HL-60 (cell line): ENCODE measurements around the gene KCTD5.

ENCODE experiments used
- CTCF ChIP-seq: IDR thresholded peaks from one replicate; pipeline ENCODE4 v1.5.1; 2011; ENCODE audit warnings: low read length, control low read depth, inconsistent platforms; ENCODE audit not compliant: insufficient read depth
- POLR2AphosphoS5 ChIP-seq: IDR thresholded peaks from 2 replicates; pipeline ENCODE4 v1.6.1; 2012; ENCODE audit warnings: low read depth
- SPI1 ChIP-seq: IDR thresholded peaks from 2 replicates; pipeline ENCODE4 v1.6.1; 2012; ENCODE audit warnings: low read depth, mild to moderate bottlenecking, borderline replicate concordance

GRCh38 chr16:2745116-2745890 lies 63.0 kb downstream of the KCTD5 start:
- TF ChIP-seq CTCF = no peak
- TF ChIP-seq POLR2AphosphoS5 = no peak
- TF ChIP-seq SPI1 = no peak
